Measurements from ENCODE around the gene MARS2. TPM values are rescaled to one million over a fixed set of nuclear protein-coding genes. Genes with fewer than 3 reads are reported as not detected.

MARS2 gene
- total RNA-seq, 1 experiment from 2014 or later = 14.4 TPM

DNA sequence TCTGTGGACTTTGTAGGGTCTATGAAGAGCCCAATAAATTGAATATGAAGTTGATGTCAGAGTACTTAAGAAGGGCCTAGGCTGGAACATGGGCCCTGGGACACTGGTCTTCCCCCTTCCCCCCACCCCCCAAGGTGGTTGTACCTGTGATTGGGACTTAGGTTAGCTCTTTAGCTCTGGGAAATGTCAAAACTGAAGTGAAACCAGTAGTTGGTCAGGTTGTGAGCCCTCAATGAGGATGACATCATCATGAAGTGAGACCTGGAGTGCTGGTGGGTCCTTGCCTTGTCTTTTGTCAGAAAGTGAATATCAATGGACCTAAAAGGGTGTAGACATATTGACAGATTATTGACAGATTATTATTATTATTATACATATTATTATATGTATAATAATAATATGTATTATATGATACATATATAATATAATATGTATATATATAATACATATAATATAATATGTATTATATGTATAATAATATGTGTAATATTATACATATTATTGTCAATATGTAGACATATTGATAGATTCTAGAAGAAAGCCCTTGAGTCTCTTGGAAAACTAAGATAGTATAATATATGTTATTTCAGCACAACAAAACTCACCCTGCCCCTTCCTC lies 5.4 kb downstream of the MARS2 start:
- RAD21 ChIA-PET (ENCODE audit: low non-redundant PET in 1 of 2, low total read pairs in 2 of 2, uncharacterized antibody in 2 of 2, unreplicated experiment in 2 of 2) = no interaction called here
- no peak overlapping the region for H3K4me3 ChIP-seq (replicated peaks in 1 of 2; ENCODE audit: low read depth in 1 of 2, low read length in 2 of 2)
- H3K36me3 ChIP-seq (ENCODE audit: control insufficient read depth in 1 of 2, insufficient read depth in 2 of 2, low read length in 2 of 2) = peaks cover 0 to 12% of the 10 kb centered on the region in 2 experiments; a peak in 1 of 4 replicates
- peaks cover 6 to 15% of the 10 kb centered on the region in 2 experiments; a peak in 3 of 4 replicates for H3K4me1 ChIP-seq (ENCODE audit: control insufficient read depth in 1 of 2, insufficient read depth in 2 of 2, low read length in 2 of 2)
- no TSS peak for BruUV-seq (replicated peaks)
- CTCF ChIA-PET = no interaction called here
- H4K20me1 ChIP-seq (ENCODE audit: insufficient read depth) = peaks cover 14% of the 10 kb centered on the region; the same call in 1 of the 2 replicates
- DNase-seq (ENCODE audit: low read depth, low spot score) (no peak), ATAC-seq (no peak)
- no peak overlapping the region for H3K27ac ChIP-seq (ENCODE audit: low read depth, low read length)
- no peaks in the 10 kb centered on the region for H3K27me3 ChIP-seq (ENCODE audit: insufficient read depth, low read length)
- TF ChIP-seq, protein P1, sequence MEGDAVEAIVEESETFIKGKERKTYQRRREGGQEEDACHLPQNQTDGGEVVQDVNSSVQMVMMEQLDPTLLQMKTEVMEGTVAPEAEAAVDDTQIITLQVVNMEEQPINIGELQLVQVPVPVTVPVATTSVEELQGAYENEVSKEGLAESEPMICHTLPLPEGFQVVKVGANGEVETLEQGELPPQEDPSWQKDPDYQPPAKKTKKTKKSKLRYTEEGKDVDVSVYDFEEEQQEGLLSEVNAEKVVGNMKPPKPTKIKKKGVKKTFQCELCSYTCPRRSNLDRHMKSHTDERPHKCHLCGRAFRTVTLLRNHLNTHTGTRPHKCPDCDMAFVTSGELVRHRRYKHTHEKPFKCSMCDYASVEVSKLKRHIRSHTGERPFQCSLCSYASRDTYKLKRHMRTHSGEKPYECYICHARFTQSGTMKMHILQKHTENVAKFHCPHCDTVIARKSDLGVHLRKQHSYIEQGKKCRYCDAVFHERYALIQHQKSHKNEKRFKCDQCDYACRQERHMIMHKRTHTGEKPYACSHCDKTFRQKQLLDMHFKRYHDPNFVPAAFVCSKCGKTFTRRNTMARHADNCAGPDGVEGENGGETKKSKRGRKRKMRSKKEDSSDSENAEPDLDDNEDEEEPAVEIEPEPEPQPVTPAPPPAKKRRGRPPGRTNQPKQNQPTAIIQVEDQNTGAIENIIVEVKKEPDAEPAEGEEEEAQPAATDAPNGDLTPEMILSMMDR (IDR thresholded peaks at IDR 0.05 in 2 of 3, conservative IDR thresholded peaks at IDR 0.05 in 1 of 3; ENCODE audit: borderline replicate concordance in 1 of 3, insufficient read depth in 1 of 3, low read depth in 2 of 3, low read length in 2 of 3) = no peak
- intact Hi-C loops (cut with micrococcal nuclease) = no loop called here
- H3K79me2 ChIP-seq (ENCODE audit: insufficient read depth, low read length) = peaks cover 60% of the 10 kb centered on the region
- no peaks in the 10 kb centered on the region for H3K9me2 ChIP-seq (ENCODE audit: insufficient read depth)
- no peak overlapping the region for H3K9ac ChIP-seq (ENCODE audit: low read length)
- no peak overlapping the region for H3K4me2 ChIP-seq (ENCODE audit: low read length)
- POLR2A ChIA-PET = no interaction called here
- H2AFZ ChIP-seq (ENCODE audit: low read depth, low read length, poor library complexity, severe bottlenecking) = no peak overlapping the region
- H3K9me3 ChIP-seq (ENCODE audit: control insufficient read depth in 1 of 2, insufficient read depth in 1 of 2, low read depth in 1 of 2, low read length in 2 of 2) = no peaks in the 10 kb centered on the region

DNA sequence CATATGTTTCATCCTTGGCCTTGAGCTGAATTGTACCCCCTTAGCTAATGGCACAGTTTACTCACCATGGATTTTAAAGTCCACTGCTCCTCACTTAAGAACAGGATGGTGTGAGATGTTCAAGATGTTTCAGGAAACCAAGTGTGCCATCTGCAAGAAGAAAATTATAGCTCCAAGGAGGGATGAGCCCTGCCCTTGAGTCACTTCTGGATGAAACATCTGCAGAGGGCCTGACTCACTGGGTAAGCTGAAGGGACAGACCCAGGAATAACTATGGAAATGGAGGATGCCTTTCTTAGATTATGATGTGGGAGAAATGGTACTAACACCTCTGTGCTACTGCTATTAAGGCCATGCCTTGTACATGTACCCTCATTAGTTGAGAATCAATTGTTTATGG lies 6.4 kb downstream of the MARS2 start:
- intact Hi-C loops (cut with micrococcal nuclease) = no loop called here
- ChIA-PET RAD21 (ENCODE audit: low non-redundant PET in 1 of 2, low total read pairs in 2 of 2, uncharacterized antibody in 2 of 2, unreplicated experiment in 2 of 2) (no interaction called here), CTCF (no interaction called here), POLR2A (no interaction called here)
- H3K4me2 ChIP-seq (ENCODE audit: low read length) = no peak overlapping the region
- peaks cover 3 to 8% of the 10 kb centered on the region in 2 experiments; a peak in 3 of 4 replicates for H3K4me1 ChIP-seq (ENCODE audit: control insufficient read depth in 1 of 2, insufficient read depth in 2 of 2, low read length in 2 of 2)
- H3K9me2 ChIP-seq (ENCODE audit: insufficient read depth) = no peaks in the 10 kb centered on the region
- ATAC-seq = no peak
- no peaks in the 10 kb centered on the region for H3K9me3 ChIP-seq (ENCODE audit: control insufficient read depth in 1 of 2, insufficient read depth in 1 of 2, low read depth in 1 of 2, low read length in 2 of 2)
- peaks cover 49% of the 10 kb centered on the region for H3K79me2 ChIP-seq (ENCODE audit: insufficient read depth, low read length)
- no peak overlapping the region for H3K4me3 ChIP-seq (replicated peaks in 1 of 2; ENCODE audit: low read depth in 1 of 2, low read length in 2 of 2)
- BruUV-seq (replicated peaks) = no TSS peak
- H3K9ac ChIP-seq (ENCODE audit: low read length) = no peak overlapping the region
- H4K20me1 ChIP-seq (ENCODE audit: insufficient read depth) = peaks cover 13% of the 10 kb centered on the region; the same call in 1 of the 2 replicates
- no peak for DNase-seq (ENCODE audit: low read depth, low spot score)
- H3K27me3 ChIP-seq (ENCODE audit: insufficient read depth, low read length) = no peaks in the 10 kb centered on the region
- H3K27ac ChIP-seq (ENCODE audit: low read depth, low read length) = no peak overlapping the region
- peaks cover 0 to 12% of the 10 kb centered on the region in 2 experiments; a peak in 1 of 4 replicates for H3K36me3 ChIP-seq (ENCODE audit: control insufficient read depth in 1 of 2, insufficient read depth in 2 of 2, low read length in 2 of 2)
- H2AFZ ChIP-seq (ENCODE audit: low read depth, low read length, poor library complexity, severe bottlenecking) = no peak overlapping the region
- no peak for TF ChIP-seq CBX3 (IDR thresholded peaks at IDR 0.05; ENCODE audit: low read depth)
- TF ChIP-seq ZNF274 (IDR thresholded peaks at IDR 0.05; ENCODE audit: low read depth, low read length) = no peak
- no peak for TF ChIP-seq JUND (IDR thresholded peaks at IDR 0.05)
- no peak for TF ChIP-seq FOSL1 (IDR thresholded peaks at IDR 0.05; ENCODE audit: low read depth)
- TF ChIP-seq SIN3A (IDR thresholded peaks at IDR 0.05; ENCODE audit: low read depth) = no peak
- TF ChIP-seq, protein P2, sequence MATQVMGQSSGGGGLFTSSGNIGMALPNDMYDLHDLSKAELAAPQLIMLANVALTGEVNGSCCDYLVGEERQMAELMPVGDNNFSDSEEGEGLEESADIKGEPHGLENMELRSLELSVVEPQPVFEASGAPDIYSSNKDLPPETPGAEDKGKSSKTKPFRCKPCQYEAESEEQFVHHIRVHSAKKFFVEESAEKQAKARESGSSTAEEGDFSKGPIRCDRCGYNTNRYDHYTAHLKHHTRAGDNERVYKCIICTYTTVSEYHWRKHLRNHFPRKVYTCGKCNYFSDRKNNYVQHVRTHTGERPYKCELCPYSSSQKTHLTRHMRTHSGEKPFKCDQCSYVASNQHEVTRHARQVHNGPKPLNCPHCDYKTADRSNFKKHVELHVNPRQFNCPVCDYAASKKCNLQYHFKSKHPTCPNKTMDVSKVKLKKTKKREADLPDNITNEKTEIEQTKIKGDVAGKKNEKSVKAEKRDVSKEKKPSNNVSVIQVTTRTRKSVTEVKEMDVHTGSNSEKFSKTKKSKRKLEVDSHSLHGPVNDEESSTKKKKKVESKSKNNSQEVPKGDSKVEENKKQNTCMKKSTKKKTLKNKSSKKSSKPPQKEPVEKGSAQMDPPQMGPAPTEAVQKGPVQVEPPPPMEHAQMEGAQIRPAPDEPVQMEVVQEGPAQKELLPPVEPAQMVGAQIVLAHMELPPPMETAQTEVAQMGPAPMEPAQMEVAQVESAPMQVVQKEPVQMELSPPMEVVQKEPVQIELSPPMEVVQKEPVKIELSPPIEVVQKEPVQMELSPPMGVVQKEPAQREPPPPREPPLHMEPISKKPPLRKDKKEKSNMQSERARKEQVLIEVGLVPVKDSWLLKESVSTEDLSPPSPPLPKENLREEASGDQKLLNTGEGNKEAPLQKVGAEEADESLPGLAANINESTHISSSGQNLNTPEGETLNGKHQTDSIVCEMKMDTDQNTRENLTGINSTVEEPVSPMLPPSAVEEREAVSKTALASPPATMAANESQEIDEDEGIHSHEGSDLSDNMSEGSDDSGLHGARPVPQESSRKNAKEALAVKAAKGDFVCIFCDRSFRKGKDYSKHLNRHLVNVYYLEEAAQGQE (IDR thresholded peaks at IDR 0.05; ENCODE audit: low read depth) = no peak
- no peak for TF ChIP-seq SP1 (IDR thresholded peaks at IDR 0.05; ENCODE audit: low read depth)
- no peak for TF ChIP-seq ZFX (IDR thresholded peaks at IDR 0.05)
- TF ChIP-seq, protein P3, sequence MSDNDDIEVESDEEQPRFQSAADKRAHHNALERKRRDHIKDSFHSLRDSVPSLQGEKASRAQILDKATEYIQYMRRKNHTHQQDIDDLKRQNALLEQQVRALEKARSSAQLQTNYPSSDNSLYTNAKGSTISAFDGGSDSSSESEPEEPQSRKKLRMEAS (IDR thresholded peaks at IDR 0.05) = no peak
- no peak for TF ChIP-seq EZH2 (IDR thresholded peaks at IDR 0.05)
- TF ChIP-seq, protein P4, sequence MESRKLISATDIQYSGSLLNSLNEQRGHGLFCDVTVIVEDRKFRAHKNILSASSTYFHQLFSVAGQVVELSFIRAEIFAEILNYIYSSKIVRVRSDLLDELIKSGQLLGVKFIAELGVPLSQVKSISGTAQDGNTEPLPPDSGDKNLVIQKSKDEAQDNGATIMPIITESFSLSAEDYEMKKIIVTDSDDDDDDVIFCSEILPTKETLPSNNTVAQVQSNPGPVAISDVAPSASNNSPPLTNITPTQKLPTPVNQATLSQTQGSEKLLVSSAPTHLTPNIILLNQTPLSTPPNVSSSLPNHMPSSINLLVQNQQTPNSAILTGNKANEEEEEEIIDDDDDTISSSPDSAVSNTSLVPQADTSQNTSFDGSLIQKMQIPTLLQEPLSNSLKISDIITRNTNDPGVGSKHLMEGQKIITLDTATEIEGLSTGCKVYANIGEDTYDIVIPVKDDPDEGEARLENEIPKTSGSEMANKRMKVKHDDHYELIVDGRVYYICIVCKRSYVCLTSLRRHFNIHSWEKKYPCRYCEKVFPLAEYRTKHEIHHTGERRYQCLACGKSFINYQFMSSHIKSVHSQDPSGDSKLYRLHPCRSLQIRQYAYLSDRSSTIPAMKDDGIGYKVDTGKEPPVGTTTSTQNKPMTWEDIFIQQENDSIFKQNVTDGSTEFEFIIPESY (IDR thresholded peaks at IDR 0.05; ENCODE audit: extremely low read depth, insufficient replicate concordance, low read length) = no peak
- TF ChIP-seq EGR1 (IDR thresholded peaks at IDR 0.05; ENCODE audit: low read depth) = no peak
